Measurements from ENCODE around the gene ACIN1. TPM values are rescaled to one million over a fixed set of nuclear protein-coding genes. Genes with fewer than 3 reads are reported as not detected.

The ACIN1 gene
- total RNA-seq (100 to 1,000 TPM; 148 to 228 (median 211) TPM), polyA plus RNA-seq (100 to 1,000 TPM in 2 of 3 donors, 10 to 100 TPM in 1; 59.2 to 126 (median 119) TPM)
- long read RNA-seq, donor 1, full-length matches to known transcripts, result 4 of 131 reads
- long read RNA-seq, donor 1, partial matches to known transcripts, result 83 of 131 reads
- long read RNA-seq, donor 1, other reads (novel, unspliced or antisense), result 44 of 131 reads
- long read RNA-seq, donor 2, partial matches to known transcripts, result 55 of 67 reads
- long read RNA-seq, donor 2, other reads (novel, unspliced or antisense), result 6 of 67 reads

GRCh38 chr14:23094666-23095195 lies at the start of gene ACIN1:
ACIN1 (minus strand) TSS chr14:23095136; CDS start chr14:23095112, 24 bp downstream.
- peak; percentile 99 for DNase-seq
- no peaks in the 10 kb centered on the region for H3K27me3 ChIP-seq (replicated peaks in 1 of 7)
- H3K27ac ChIP-seq, result peak within 1 kb of the TSS; percentile 96 to 99 (median 98)
- H3K9me3 ChIP-seq, result no peaks in the 10 kb centered on the region
- H3K36me3 ChIP-seq, result peaks cover 3 to 62% (median 48%) of the 10 kb centered on the region in 6 donors
- intact Hi-C loops (cut with DNase I; ENCODE audit: low total_unique reads), result no loop called here
- TF ChIP-seq POLR2AphosphoS5 (IDR thresholded peaks at IDR 0.05) (peak; percentile 94 to 96 (median 95)), CTCF (IDR thresholded peaks at IDR 0.05 in 8 of 11, conservative IDR thresholded peaks at IDR 0.05 in 3 of 11) (peak in 1 of 11 experiments; percentile 7), POLR2A (IDR thresholded peaks at IDR 0.05) (no peak)
- H3K4me1 ChIP-seq, result peaks cover 32 to 82% (median 50%) of the 10 kb centered on the region in 6 donors
- peak within 1 kb of the TSS; percentile 67 to 88 (median 78) for H3K4me3 ChIP-seq
- 0% methylated on average over 40 to 55 of the region's 55 CpGs for WGBS, 5 donors

GRCh38 chr14:23143911-23144310 lies 49.0 kb upstream of the ACIN1 start:
- H3K27me3 ChIP-seq (replicated peaks in 1 of 7), result no peaks in the 10 kb centered on the region
- intact Hi-C loops (cut with DNase I; ENCODE audit: low total_unique reads), result no loop called here
- no peak for TF ChIP-seq POLR2AphosphoS5 (IDR thresholded peaks at IDR 0.05)
- no peak for TF ChIP-seq POLR2A (IDR thresholded peaks at IDR 0.05)
- TF ChIP-seq CTCF (IDR thresholded peaks at IDR 0.05 in 8 of 11, conservative IDR thresholded peaks at IDR 0.05 in 3 of 11), result no peak
- DNase-seq, result no peak
- no peak overlapping the region for H3K27ac ChIP-seq
- no peaks in the 10 kb centered on the region for H3K4me1 ChIP-seq
- peaks cover 0 to 26% (median 0%) of the 10 kb centered on the region in 6 donors for H3K36me3 ChIP-seq
- 39 to 96% (median 90%) methylated on average over 1 of the region's 1 CpG for WGBS, 5 donors
- no peak overlapping the region for H3K4me3 ChIP-seq
- H3K9me3 ChIP-seq, result no peaks in the 10 kb centered on the region

- H3K4me1 ChIP-seq, result no peaks in the 10 kb centered on the region
- no peak for DNase-seq
- 76 to 90% (median 84%) methylated on average over 4 of the region's 4 CpGs for WGBS, 5 donors
- no peak overlapping the region for H3K27ac ChIP-seq
- H3K9me3 ChIP-seq, result no peaks in the 10 kb centered on the region
- no peaks in the 10 kb centered on the region for H3K27me3 ChIP-seq (replicated peaks in 1 of 7)
- TF ChIP-seq POLR2A (IDR thresholded peaks at IDR 0.05) (no peak), POLR2AphosphoS5 (IDR thresholded peaks at IDR 0.05) (no peak), CTCF (IDR thresholded peaks at IDR 0.05 in 8 of 11, conservative IDR thresholded peaks at IDR 0.05 in 3 of 11) (no peak)
- H3K4me3 ChIP-seq, result no peak overlapping the region
- intact Hi-C loops (cut with DNase I; ENCODE audit: low total_unique reads), result no loop called here
- H3K36me3 ChIP-seq, result peaks cover 0 to 37% (median 0%) of the 10 kb centered on the region in 6 donors
Measured at GRCh38 chr14:23142826-23143225, 47.9 kb upstream of the ACIN1 start.

GRCh38 chr14:23141706-23142444 lies 46.9 kb upstream of the ACIN1 start:
- no peak for DNase-seq
- H3K4me1 ChIP-seq, result no peaks in the 10 kb centered on the region
- intact Hi-C loops (cut with DNase I; ENCODE audit: low total_unique reads), result no loop called here
- no peak overlapping the region for H3K27ac ChIP-seq
- no peaks in the 10 kb centered on the region for H3K9me3 ChIP-seq
- TF ChIP-seq POLR2A (IDR thresholded peaks at IDR 0.05) (no peak), CTCF (IDR thresholded peaks at IDR 0.05 in 8 of 11, conservative IDR thresholded peaks at IDR 0.05 in 3 of 11) (no peak), POLR2AphosphoS5 (IDR thresholded peaks at IDR 0.05) (no peak)
- H3K4me3 ChIP-seq, result no peak overlapping the region
- peaks cover 0 to 46% (median 0%) of the 10 kb centered on the region in 6 donors for H3K36me3 ChIP-seq
- no peaks in the 10 kb centered on the region for H3K27me3 ChIP-seq (replicated peaks in 1 of 7)
- 79 to 92% (median 87%) methylated on average over 7 of the region's 7 CpGs for WGBS, 5 donors

Data from spleen (tissue), 13 donors.